OCI-LY1 (cell line): ENCODE data around the gene HIP1R.

ENCODE experiments used
- CTCF ChIP-seq: fragments of 200-600 bp; sonication (generic), shearing (Covaris generic); IDR thresholded peaks from 2 replicates; pipeline ENCODE4 v1.5.1; 2017; ENCODE audit warnings: mild to moderate bottlenecking, antibody characterized with exemption, low read length, moderate library complexity, mixed read lengths
- EZH2 ChIP-seq: fragments of 200-600 bp; sonication (generic), shearing (Covaris generic); IDR thresholded peaks from 2 replicates; pipeline ENCODE4 v1.8.0; 2017; ENCODE audit warnings: borderline replicate concordance, mixed run types, mild to moderate bottlenecking, antibody characterized with exemption, low read length, moderate library complexity, mixed read lengths

- TF ChIP-seq CTCF: no peak
- no peak for TF ChIP-seq EZH2
Observed at GRCh38 chr12:122847516-122847836, 12.2 kb downstream of the HIP1R start.
